ENCODE data around the gene STAB1.

STAB1 gene

GRCh38 chr3:52483577-52484381 is 11.4 kb upstream of the STAB1 start:
- no peak for DNase-seq (ENCODE audit: low read depth)

DNA sequence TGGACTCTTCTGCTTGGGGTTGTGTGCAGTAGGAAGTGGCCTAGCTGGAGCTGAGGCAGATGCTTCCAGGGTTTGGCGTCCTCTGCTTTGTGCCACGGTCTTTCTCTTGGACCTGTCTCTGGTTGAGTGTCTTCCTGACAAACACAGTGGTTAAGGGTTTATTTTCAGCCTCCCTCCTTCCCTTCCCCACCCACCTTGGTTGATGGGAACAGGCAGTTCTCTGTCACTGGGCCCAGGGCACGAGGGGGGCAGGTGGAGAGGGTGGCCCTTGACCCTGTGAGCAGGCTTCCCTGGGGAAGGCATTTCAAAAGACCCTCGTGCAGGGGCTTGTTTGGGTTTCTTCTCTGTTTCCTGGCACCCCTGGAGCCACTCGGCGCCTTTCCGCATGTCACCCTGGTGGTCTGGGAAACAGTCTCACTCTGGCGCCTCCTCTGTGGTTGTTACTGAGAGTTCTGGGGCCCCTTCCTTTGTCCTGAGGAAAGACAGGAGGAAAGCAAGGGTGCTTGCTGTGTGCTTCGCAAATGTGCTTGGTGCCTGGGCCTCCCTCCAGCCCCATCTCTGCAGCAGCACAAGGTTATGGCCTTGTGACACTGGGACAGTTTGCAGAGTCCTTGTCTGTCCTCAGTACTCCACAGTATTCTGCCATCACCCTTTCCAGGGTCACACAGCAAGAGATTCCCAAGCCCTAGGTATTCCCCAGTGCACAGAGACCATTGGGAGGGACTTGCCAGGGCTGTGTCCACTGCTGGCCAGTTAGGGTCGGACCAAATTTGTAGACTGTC is 10.3 kb upstream of the STAB1 start:
- no peak for DNase-seq (ENCODE audit: low read depth)

DNA sequence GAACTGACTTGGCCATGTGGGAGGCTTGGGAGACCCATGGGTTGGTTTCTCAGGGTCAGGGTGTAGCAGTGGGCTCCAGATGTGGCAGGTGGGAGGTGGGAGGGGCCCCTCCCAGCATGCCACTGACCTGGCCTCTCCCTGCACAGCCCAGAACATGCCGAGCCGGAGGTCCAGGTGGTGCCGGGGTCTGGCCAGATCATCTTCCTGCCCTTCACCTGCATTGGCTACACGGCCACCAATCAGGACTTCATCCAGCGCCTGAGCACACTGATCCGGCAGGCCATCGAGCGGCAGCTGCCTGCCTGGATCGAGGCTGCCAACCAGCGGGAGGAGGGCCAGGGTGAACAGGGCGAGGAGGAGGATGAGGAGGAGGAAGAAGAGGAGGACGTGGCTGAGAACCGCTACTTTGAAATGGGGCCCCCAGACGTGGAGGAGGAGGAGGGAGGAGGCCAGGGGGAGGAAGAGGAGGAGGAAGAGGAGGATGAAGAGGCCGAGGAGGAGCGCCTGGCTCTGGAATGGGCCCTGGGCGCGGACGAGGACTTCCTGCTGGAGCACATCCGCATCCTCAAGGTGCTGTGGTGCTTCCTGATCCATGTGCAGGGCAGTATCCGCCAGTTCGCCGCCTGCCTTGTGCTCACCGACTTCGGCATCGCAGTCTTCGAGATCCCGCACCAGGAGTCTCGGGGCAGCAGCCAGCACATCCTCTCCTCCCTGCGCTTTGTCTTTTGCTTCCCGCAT is 7.9 kb upstream of the STAB1 start:
- no peak for DNase-seq (ENCODE audit: low read depth)

- no peak for DNase-seq (ENCODE audit: low read depth)
Observed at GRCh38 chr3:52487788-52488691, 7.1 kb upstream of the STAB1 start.

GRCh38 chr3:52488746-52489145 is 6.4 kb upstream of the STAB1 start:
- no peak for DNase-seq (ENCODE audit: low read depth)

DNA sequence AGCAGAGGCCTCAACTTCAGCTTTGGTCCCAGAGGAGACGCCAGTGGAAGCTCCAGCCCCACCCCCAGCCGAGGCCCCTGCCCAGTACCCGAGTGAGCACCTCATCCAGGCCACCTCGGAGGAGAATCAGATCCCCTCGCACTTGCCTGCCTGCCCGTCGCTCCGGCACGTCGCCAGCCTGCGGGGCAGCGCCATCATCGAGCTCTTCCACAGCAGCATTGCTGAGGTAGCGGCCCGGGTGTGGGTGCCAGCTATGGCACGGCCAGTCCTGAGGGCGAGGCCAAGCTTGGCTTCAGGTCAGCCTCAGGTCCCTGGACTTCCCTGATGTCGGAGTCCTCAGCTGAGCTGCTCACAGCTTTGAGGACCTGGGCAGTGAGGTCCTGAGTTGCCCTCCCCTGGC is 5.7 kb upstream of the STAB1 start:
- no peak for DNase-seq (ENCODE audit: low read depth)

- no peak for DNase-seq (ENCODE audit: low read depth)
Observed at GRCh38 chr3:52490035-52490938, 4.9 kb upstream of the STAB1 start.

- DNase-seq (ENCODE audit: low read depth) = no peak
Observed at GRCh38 chr3:52490939-52491526, 4.1 kb upstream of the STAB1 start.

DNA sequence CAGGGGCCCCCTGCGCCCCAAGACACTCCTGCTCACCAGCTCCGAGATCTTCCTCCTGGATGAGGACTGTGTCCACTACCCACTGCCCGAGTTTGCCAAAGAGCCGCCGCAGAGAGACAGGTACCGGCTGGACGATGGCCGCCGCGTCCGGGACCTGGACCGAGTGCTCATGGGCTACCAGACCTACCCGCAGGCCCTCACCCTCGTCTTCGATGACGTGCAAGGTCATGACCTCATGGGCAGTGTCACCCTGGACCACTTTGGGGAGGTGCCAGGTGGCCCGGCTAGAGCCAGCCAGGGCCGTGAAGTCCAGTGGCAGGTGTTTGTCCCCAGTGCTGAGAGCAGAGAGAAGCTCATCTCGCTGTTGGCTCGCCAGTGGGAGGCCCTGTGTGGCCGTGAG is 3.1 kb upstream of the STAB1 start:
- DNase-seq (ENCODE audit: low read depth) = no peak

GRCh38 chr3:52493232-52494017 is 1.7 kb upstream of the STAB1 start:
- DNase-seq (ENCODE audit: low read depth) = no peak

GRCh38 chr3:52494445-52494844 is 693 bp upstream of the STAB1 start:
- no peak for DNase-seq (ENCODE audit: low read depth)

GRCh38 chr3:52495777-52496602 is 852 bp downstream of the STAB1 start:
- no peak for DNase-seq (ENCODE audit: low read depth)

DNA sequence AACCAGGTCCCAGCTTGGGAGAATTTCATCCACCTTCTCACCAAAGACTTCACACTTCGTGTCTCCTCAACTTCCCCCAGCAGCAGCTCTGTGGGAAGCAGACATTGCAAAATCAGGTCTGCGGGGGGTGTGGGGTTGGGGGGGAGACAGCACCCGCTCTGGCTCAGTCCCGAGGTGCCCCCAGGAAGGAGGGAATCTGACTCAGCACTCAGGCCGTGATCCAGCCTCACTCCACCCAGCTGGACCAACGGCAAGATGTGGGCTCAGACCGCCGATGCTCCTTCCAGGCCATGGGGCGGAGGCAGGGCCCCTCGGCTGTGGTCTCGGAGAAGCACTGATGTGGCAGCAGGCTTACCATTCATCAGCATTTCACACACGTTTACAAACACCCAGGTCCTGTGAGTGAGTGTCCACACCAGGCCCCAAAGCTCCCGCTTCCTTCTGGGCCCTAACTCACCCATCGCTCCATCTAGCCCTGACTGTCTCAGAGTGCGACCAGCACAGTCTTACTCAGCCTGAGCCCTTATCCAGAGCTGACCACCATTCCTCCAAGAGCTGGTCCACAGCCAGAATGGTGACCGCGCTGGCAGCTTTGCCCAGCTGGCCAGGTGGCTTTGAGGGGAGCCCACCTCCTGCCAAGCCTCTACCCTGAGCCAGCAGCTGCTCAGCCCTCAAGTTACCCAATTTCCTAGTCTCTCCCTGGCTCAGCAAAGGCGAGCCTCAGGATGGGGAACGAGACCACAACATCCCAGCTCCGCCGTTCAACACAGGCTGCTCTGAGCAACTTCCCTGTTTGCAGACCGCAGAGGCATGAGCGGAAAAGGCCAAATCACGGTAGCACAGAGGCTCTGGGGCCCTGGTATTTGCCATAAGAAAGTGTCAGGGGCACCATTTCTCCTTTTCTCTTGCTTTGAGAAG is 3.3 kb downstream of the STAB1 start:
- DNase-seq (ENCODE audit: low read depth) = no peak

DNA sequence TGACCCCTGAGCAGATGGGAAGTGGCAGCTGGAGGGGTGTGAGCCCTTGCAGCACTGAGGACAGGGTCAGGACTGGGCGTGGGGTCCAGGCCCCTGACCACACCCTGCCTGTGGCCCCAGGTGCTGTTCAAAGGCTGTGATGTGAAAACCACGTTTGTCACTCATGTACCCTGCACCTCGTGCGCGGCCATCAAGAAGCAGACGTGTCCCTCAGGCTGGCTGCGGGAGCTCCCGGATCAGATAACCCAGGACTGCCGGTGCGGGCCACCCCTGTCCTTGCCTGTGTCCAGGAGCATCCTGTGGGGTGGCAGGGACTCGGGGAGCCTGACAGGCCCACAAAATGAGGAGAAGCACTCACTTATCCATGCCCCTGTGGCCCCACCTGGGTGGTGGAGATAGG is 5.9 kb downstream of the STAB1 start:
- no peak for DNase-seq (ENCODE audit: low read depth)

DNA sequence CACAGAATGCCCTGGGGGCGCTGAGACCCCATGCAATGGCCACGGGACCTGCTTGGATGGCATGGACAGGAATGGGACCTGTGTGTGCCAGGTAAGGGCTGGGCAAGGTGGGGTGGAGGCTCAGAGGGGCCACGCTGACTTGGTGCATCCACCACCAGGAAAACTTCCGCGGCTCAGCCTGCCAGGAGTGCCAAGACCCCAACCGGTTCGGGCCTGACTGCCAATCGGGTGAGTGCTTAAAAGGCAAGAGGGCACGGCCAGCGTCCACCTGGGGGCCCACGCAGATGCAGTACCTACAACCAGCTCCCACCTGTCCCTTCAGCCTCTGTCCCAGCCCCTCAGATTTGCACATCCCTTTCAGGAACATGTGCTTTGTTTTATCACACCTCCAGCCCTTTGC is 6.9 kb downstream of the STAB1 start:
- DNase-seq (ENCODE audit: low read depth) = no peak

- no peak for DNase-seq (ENCODE audit: low read depth)
Observed at GRCh38 chr3:52502808-52503350, 7.7 kb downstream of the STAB1 start.

DNA sequence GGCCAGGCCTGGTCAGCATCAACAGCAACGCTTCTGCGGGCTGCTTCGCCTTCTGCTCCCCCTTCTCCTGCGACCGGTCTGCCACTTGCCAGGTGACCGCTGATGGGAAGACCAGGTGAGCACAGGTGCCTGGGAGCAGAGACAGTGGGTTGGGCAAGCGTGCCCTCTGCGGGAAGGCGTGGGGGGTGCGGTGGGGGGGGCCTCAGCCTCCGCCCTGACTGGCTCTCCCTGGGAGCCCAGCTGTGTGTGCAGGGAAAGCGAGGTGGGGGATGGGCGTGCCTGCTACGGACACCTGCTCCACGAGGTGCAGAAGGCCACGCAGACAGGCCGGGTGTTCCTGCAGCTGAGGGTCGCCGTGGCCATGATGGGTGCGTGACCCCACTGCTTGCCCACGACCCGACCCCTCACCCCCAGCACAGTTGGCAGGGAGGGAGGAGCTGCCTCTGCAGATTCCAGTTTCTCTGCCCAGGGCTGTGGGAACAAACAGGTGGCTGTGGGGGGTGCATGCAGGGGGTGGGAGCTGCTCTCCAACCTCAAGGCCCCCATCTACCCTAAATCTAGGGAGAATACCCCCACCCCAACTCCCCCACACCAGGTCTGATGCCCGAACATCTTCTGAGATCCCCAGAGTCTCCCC is 8.8 kb downstream of the STAB1 start:
- DNase-seq (ENCODE audit: low read depth) = no peak

All from stimulated activated CD8-positive, alpha-beta memory T cell treated with anti-CD3 and anti-CD28 coated beads, Interleukin-15, amount 100 ng/mL, for 1 hour (primary cell).